ES-I3 (cell line): ENCODE measurements around the gene AP1M2.
"Not testable (repeated sequence)": the region's sequence is repeated elsewhere in the genome, so short reads cannot be mapped to it uniquely, and the experiment has no call there.

ENCODE experiments used
- H3K36me3 ChIP-seq: 2 replicates; pipeline ENCODE4 v1.6.1; 2013; ENCODE audit warnings: mild to moderate bottlenecking, low read length, control low read depth, moderate library complexity; ENCODE audit not compliant: insufficient read depth
- H3K4me1 ChIP-seq: 2 replicates; pipeline ENCODE4 v1.6.1; 2013; ENCODE audit warnings: mild to moderate bottlenecking, control low read depth, low read length; ENCODE audit not compliant: insufficient read depth
- H3K9ac ChIP-seq: 2 replicates; pipeline ENCODE4 v1.6.1; 2013; ENCODE audit warnings: low read depth, mild to moderate bottlenecking, low read length, moderate library complexity
- H3K9me3 ChIP-seq: 2 replicates; pipeline ENCODE4 v1.6.1; 2013; ENCODE audit warnings: mild to moderate bottlenecking, low read length, moderate library complexity; ENCODE audit not compliant: control insufficient read depth, insufficient read depth

The AP1M2 gene

GRCh38 chr19:10565028-10565566 lies 22.0 kb downstream of the AP1M2 start:
- peak overlapping the region; percentile 88 for H3K9ac ChIP-seq
- no peaks in the 10 kb centered on the region for H3K9me3 ChIP-seq
- H3K4me1 ChIP-seq = no peaks in the 10 kb centered on the region
- peaks cover 7% of the 10 kb centered on the region; the same call in 1 of the 2 replicates for H3K36me3 ChIP-seq

- no peak overlapping the region for H3K9ac ChIP-seq
- H3K4me1 ChIP-seq = no peaks in the 10 kb centered on the region
- peaks cover 13% of the 10 kb centered on the region for H3K36me3 ChIP-seq
- H3K9me3 ChIP-seq = no peaks in the 10 kb centered on the region
Measured at GRCh38 chr19:10562609-10563008, 24.5 kb downstream of the AP1M2 start.

GRCh38 chr19:10560154-10560553 lies 27.0 kb downstream of the AP1M2 start:
- Histone ChIP-seq H3K36me3 (peaks cover 13% of the 10 kb centered on the region), H3K9me3 (no peaks in the 10 kb centered on the region), H3K4me1 (no peaks in the 10 kb centered on the region), H3K9ac (no peak overlapping the region)

GRCh38 chr19:10557603-10558197 lies 29.4 kb downstream of the AP1M2 start:
- peaks cover 13% of the 10 kb centered on the region for H3K36me3 ChIP-seq
- H3K9me3 ChIP-seq = no peaks in the 10 kb centered on the region
- H3K9ac ChIP-seq = no peak overlapping the region
- no peaks in the 10 kb centered on the region for H3K4me1 ChIP-seq

GRCh38 chr19:10555610-10555973 lies 31.5 kb downstream of the AP1M2 start:
- peaks cover 10% of the 10 kb centered on the region for H3K36me3 ChIP-seq
- no peaks in the 10 kb centered on the region for H3K4me1 ChIP-seq
- H3K9me3 ChIP-seq = no peaks in the 10 kb centered on the region
- H3K9ac ChIP-seq = no peak overlapping the region

- Histone ChIP-seq H3K9ac (no peak overlapping the region), H3K9me3 (no peaks in the 10 kb centered on the region), H3K36me3 (peaks cover 5% of the 10 kb centered on the region), H3K4me1 (no peaks in the 10 kb centered on the region)
Measured at GRCh38 chr19:10554760-10555609, 32.1 kb downstream of the AP1M2 start.

GRCh38 chr19:10553943-10554381 lies 33.1 kb downstream of the AP1M2 start:
- no peaks in the 10 kb centered on the region for H3K4me1 ChIP-seq
- no peak overlapping the region for H3K9ac ChIP-seq
- no peaks in the 10 kb centered on the region for H3K9me3 ChIP-seq
- no peaks in the 10 kb centered on the region; the same call in none of the 2 replicates for H3K36me3 ChIP-seq

GRCh38 chr19:10553087-10553667 lies 33.9 kb downstream of the AP1M2 start:
- H3K9ac ChIP-seq = no peak overlapping the region

GRCh38 chr19:10552510-10553053 lies 34.5 kb downstream of the AP1M2 start:
- Histone ChIP-seq H3K9ac (no peak overlapping the region), H3K9me3 (no peaks in the 10 kb centered on the region), H3K36me3 (peaks cover 3% of the 10 kb centered on the region; the same call in 1 of the 2 replicates), H3K4me1 (no peaks in the 10 kb centered on the region)

More at GRCh38 chr19:10553087-10553667, 33.9 kb downstream of the AP1M2 start:
- Histone ChIP-seq H3K4me1 (no peaks in the 10 kb centered on the region), H3K36me3 (peaks cover 3% of the 10 kb centered on the region), H3K9me3 (no peaks in the 10 kb centered on the region)

GRCh38 chr19:10551698-10552301 lies 35.3 kb downstream of the AP1M2 start:
- H3K9me3 ChIP-seq = no peaks in the 10 kb centered on the region
- H3K9ac ChIP-seq = no peak overlapping the region
- no peaks in the 10 kb centered on the region for H3K4me1 ChIP-seq
- H3K36me3 ChIP-seq = peaks cover 3% of the 10 kb centered on the region; the same call in 1 of the 2 replicates

GRCh38 chr19:10551006-10551405 lies 36.1 kb downstream of the AP1M2 start:
- not testable (repeated sequence) for H3K9me3 ChIP-seq, H3K4me1 ChIP-seq, H3K9ac ChIP-seq, H3K36me3 ChIP-seq

GRCh38 chr19:10550336-10550735 lies 36.8 kb downstream of the AP1M2 start:
- Histone ChIP-seq H3K4me1 (no peaks in the 10 kb centered on the region), H3K36me3 (0 out of 2 replicates have a peak, but pooled peaks cover 3% of the 10 kb centered on the region), H3K9me3 (no peaks in the 10 kb centered on the region), H3K9ac (no peak overlapping the region)

- H3K36me3 ChIP-seq = 0 out of 2 replicates have a peak, but pooled peaks cover 3% of the 10 kb centered on the region
- H3K9ac ChIP-seq = no peak overlapping the region
- no peaks in the 10 kb centered on the region for H3K9me3 ChIP-seq
- H3K4me1 ChIP-seq = no peaks in the 10 kb centered on the region
Measured at GRCh38 chr19:10549733-10550132, 37.4 kb downstream of the AP1M2 start.

GRCh38 chr19:10548746-10549276 lies 38.3 kb downstream of the AP1M2 start:
- Histone ChIP-seq H3K36me3 (0 out of 2 replicates have a peak, but pooled peaks cover 3% of the 10 kb centered on the region), H3K9me3 (no peaks in the 10 kb centered on the region), H3K9ac (no peak overlapping the region), H3K4me1 (no peaks in the 10 kb centered on the region)
